Thyroid gland (tissue), 4 donors: ENCODE data around the gene PREX1. TPM values are rescaled to one million over a fixed set of nuclear protein-coding genes. Genes with fewer than 3 reads are reported as not detected.
A peak's percentile ranks its signal among the peaks of the same experiment; 100 is the strongest.

Experiments
- DNase-seq, 2 donors: peaks; one replicate each; pipeline ENCODE4 v3.0.0-alpha.2; 2019
- H3K27ac ChIP-seq, 3 donors: fragments of 200-600 bp; sonication (generic); 1 replicate in 2 of 3; 2 replicates in 1 of 3; pipeline ENCODE4 v1.5.1; 2016 to 2019; ENCODE audit warnings: mild to moderate bottlenecking in 1 of 3, moderate library complexity in 1 of 3
- H3K27me3 ChIP-seq: fragments of 200-600 bp; sonication (generic); one replicate; pipeline ENCODE4 v1.5.1; 2019
- H3K36me3 ChIP-seq, 2 donors: fragments of 200-600 bp; sonication (generic); one replicate each; pipeline ENCODE4 v1.5.1; 2016 to 2019
- H3K4me1 ChIP-seq, 2 donors: fragments of 200-600 bp; sonication (generic); one replicate each; pipeline ENCODE4 v1.5.1; 2017 to 2019
- H3K4me3 ChIP-seq, 3 donors: fragments of 200-600 bp; sonication (generic); replicated peaks in 1 of 3; 1 replicate in 2 of 3; 2 replicates in 1 of 3; pipeline ENCODE4 v1.5.1; 2016; ENCODE audit warnings: mild to moderate bottlenecking in 1 of 3
- H3K9me3 ChIP-seq: fragments of 200-600 bp; sonication (generic); one replicate; pipeline ENCODE4 v1.5.1; 2017
- CTCF ChIP-seq, 6 experiments: fragments of 200-600 bp in 3 of 6; fragments of 450-650 bp in 3 of 6; sonication (generic) in 3 of 6; IDR thresholded peaks; one replicate each; pipeline ENCODE4 v1.5.1; 2016 to 2019; ENCODE audit warnings: antibody characterized with exemption in 6 of 6, mild to moderate bottlenecking in 2 of 6, inconsistent platforms in 1 of 6, moderate library complexity in 1 of 6
- POLR2A ChIP-seq, 2 donors: fragments of 450-650 bp; IDR thresholded peaks; one replicate each; pipeline ENCODE4 v1.6.1; 2017; ENCODE audit warnings: antibody characterized with exemption in 2 of 2, mild to moderate bottlenecking in 2 of 2, moderate library complexity in 1 of 2
- WGBS, 2 donors: methylation state at CpG; one replicate each; pipeline ENCODE4 v1.1.5; 2017; 5-methylcytosine and 5-hydroxymethylcytosine counted together
- intact Hi-C: fragments of 100-400 bp; cut with DNase I; formaldehyde crosslinking; loops from one replicate; pipeline ENCODE4 v1.15.1; 2023
- total RNA-seq, 4 donors: library from RNA; depleted of rRNA; stranded (reverse); fragments of >200 nt; gene quantifications; one replicate each; pipeline ENCODE4 v1.2.3, GENCODE V29; 2016

PREX1 gene
- total RNA-seq, 4 donors from 2014 or later: 10.2 to 42.7 (median 18.7) TPM

- WGBS, 2 donors: 63 to 69% methylated on average over 16 to 21 of the region's 21 CpGs
- intact Hi-C loops: loop anchor here (2.0 kb wide), 1 partner anchor 247 kb away; no protein-coding TSS in a partner anchor
- peaks cover 5 to 9% of the 10 kb centered on the region in 2 donors for H3K36me3 ChIP-seq
Measured at GRCh38 chr20:48657426-48658197, 170.2 kb downstream of the PREX1 start.

GRCh38 chr20:48656661-48657211, 171.1 kb downstream of the PREX1 start:
- TF ChIP-seq POLR2A (IDR thresholded peaks at IDR 0.05) (no peak), CTCF (IDR thresholded peaks at IDR 0.05) (no peak)
- intact Hi-C loops: loop anchor here (2.0 kb wide), 1 partner anchor 248 kb away; no protein-coding TSS in a partner anchor
- Histone ChIP-seq H3K4me1 (no peaks in the 10 kb centered on the region), H3K27ac (no peak overlapping the region), H3K36me3 (peaks cover 5 to 9% of the 10 kb centered on the region in 2 donors), H3K27me3 (no peaks in the 10 kb centered on the region), H3K4me3 (no peak overlapping the region), H3K9me3 (no peaks in the 10 kb centered on the region)
- DNase-seq: no peak
- WGBS, 2 donors: 88 to 89% methylated on average over 13 to 15 of the region's 15 CpGs

More at GRCh38 chr20:48657426-48658197, 170.2 kb downstream of the PREX1 start:
- peak; percentile 61 to 69 for DNase-seq
- Histone ChIP-seq H3K27me3 (no peaks in the 10 kb centered on the region), H3K27ac (no peak overlapping the region), H3K9me3 (no peaks in the 10 kb centered on the region), H3K4me3 (no peak overlapping the region), H3K4me1 (no peaks in the 10 kb centered on the region)
- TF ChIP-seq POLR2A (IDR thresholded peaks at IDR 0.05) (no peak), CTCF (IDR thresholded peaks at IDR 0.05) (peak; percentile 83 to 97 (median 94))

GRCh38 chr20:48656137-48656536, 171.7 kb downstream of the PREX1 start:
- Histone ChIP-seq H3K27ac (no peak overlapping the region), H3K27me3 (no peaks in the 10 kb centered on the region), H3K36me3 (peaks cover 5 to 9% of the 10 kb centered on the region in 2 donors), H3K4me3 (no peak overlapping the region), H3K9me3 (no peaks in the 10 kb centered on the region), H3K4me1 (no peaks in the 10 kb centered on the region)
- TF ChIP-seq POLR2A (IDR thresholded peaks at IDR 0.05): no peak
- no peak for TF ChIP-seq CTCF (IDR thresholded peaks at IDR 0.05)
- intact Hi-C loops: loop anchor here (2.0 kb wide), 1 partner anchor 249 kb away; no protein-coding TSS in a partner anchor
- no peak for DNase-seq
- 93 to 95% methylated on average over 8 of the region's 8 CpGs for WGBS, 2 donors

- intact Hi-C loops: no loop called here
- Histone ChIP-seq H3K27ac (no peak overlapping the region), H3K4me1 (no peaks in the 10 kb centered on the region), H3K36me3 (peaks cover 10 to 21% of the 10 kb centered on the region in 2 donors), H3K9me3 (no peaks in the 10 kb centered on the region), H3K4me3 (no peak overlapping the region), H3K27me3 (no peaks in the 10 kb centered on the region)
- no peak for DNase-seq
- 93 to 94% methylated on average over 10 of the region's 10 CpGs for WGBS, 2 donors
- TF ChIP-seq CTCF (IDR thresholded peaks at IDR 0.05): no peak
- no peak for TF ChIP-seq POLR2A (IDR thresholded peaks at IDR 0.05)
Measured at GRCh38 chr20:48653706-48654051, 174.1 kb downstream of the PREX1 start.
